WERI-Rb-1 (cell line): Measurements from ENCODE around the gene ATP11A.

ENCODE experiments used
- DNase-seq: peaks from one replicate; pipeline ENCODE4 v3.0.0-alpha.2; 2020
- H3K27ac ChIP-seq: fragments of 250-450 bp; sonication (Bioruptor Pico); 2 replicates; pipeline ENCODE4 v1.5.1; 2020; ENCODE audit warnings: mild to moderate bottlenecking, moderate library complexity
- H3K27me3 ChIP-seq: fragments of 250-450 bp; sonication (Bioruptor Pico); 2 replicates; pipeline ENCODE4 v1.5.1; 2021; ENCODE audit warnings: mild to moderate bottlenecking, low read depth, moderate library complexity; ENCODE audit not compliant: insufficient read depth, severe bottlenecking
- H3K36me3 ChIP-seq: fragments of 250-450 bp; sonication (Bioruptor Pico); 2 replicates; pipeline ENCODE4 v1.5.1; 2020; ENCODE audit warnings: mild to moderate bottlenecking, moderate library complexity
- H3K4me3 ChIP-seq: 2 replicates; pipeline ENCODE4 v1.5.1; 2011; ENCODE audit warnings: low read depth, mild to moderate bottlenecking, control low read depth, low read length
- H3K9me3 ChIP-seq: fragments of 250-450 bp; sonication (Bioruptor Pico); 2 replicates; pipeline ENCODE4 v1.5.1; 2021; ENCODE audit warnings: mild to moderate bottlenecking, moderate library complexity; ENCODE audit not compliant: severe bottlenecking
- CTCF ChIP-seq: IDR thresholded peaks from 2 replicates; pipeline ENCODE4 v1.5.1; 2011; ENCODE audit warnings: low read depth, mild to moderate bottlenecking, control low read depth, inconsistent platforms, low read length

The ATP11A gene

GRCh38 chr13:112877539-112877938, 187.7 kb downstream of the ATP11A start:
- no peak for DNase-seq

GRCh38 chr13:112877976-112878955, 188.4 kb downstream of the ATP11A start:
- H3K9me3 ChIP-seq, result no peaks in the 10 kb centered on the region
- H3K27ac ChIP-seq, result no peak overlapping the region
- H3K4me3 ChIP-seq, result no peak overlapping the region
- no peak for DNase-seq
- TF ChIP-seq CTCF, result no peak
- H3K36me3 ChIP-seq, result peaks cover 33% of the 10 kb centered on the region
- no peaks in the 10 kb centered on the region for H3K27me3 ChIP-seq

More at GRCh38 chr13:112877539-112877938, 187.7 kb downstream of the ATP11A start:
- no peak for TF ChIP-seq CTCF
- no peaks in the 10 kb centered on the region for H3K9me3 ChIP-seq
- H3K4me3 ChIP-seq, result no peak overlapping the region
- H3K27ac ChIP-seq, result no peak overlapping the region
- H3K27me3 ChIP-seq, result no peaks in the 10 kb centered on the region
- peaks cover 33% of the 10 kb centered on the region for H3K36me3 ChIP-seq

- no peak for TF ChIP-seq CTCF
- no peak for DNase-seq
- H3K36me3 ChIP-seq, result peaks cover 33% of the 10 kb centered on the region
- no peaks in the 10 kb centered on the region for H3K9me3 ChIP-seq
- no peak overlapping the region for H3K4me3 ChIP-seq
- no peak overlapping the region for H3K27ac ChIP-seq
- no peaks in the 10 kb centered on the region for H3K27me3 ChIP-seq
These were observed 189.5 kb downstream of the ATP11A start for GRCh38 chr13:112879283-112879833.

- no peak for TF ChIP-seq CTCF
- Histone ChIP-seq H3K27ac (no peak overlapping the region), H3K4me3 (no peak overlapping the region), H3K27me3 (no peaks in the 10 kb centered on the region), H3K36me3 (peaks cover 33% of the 10 kb centered on the region), H3K9me3 (no peaks in the 10 kb centered on the region)
- no peak for DNase-seq
These were observed 190.4 kb downstream of the ATP11A start for GRCh38 chr13:112880221-112880641.

GRCh38 chr13:112880976-112881540, 191.2 kb downstream of the ATP11A start:
- Histone ChIP-seq H3K4me3 (no peak overlapping the region), H3K27ac (no peak overlapping the region), H3K36me3 (peaks cover 33% of the 10 kb centered on the region), H3K9me3 (no peaks in the 10 kb centered on the region), H3K27me3 (no peaks in the 10 kb centered on the region)
- DNase-seq, result no peak
- no peak for TF ChIP-seq CTCF
